ENCODE results near the gene CGB1. TPM values are rescaled to one million over a fixed set of nuclear protein-coding genes. Genes with fewer than 3 reads are reported as not detected.
"Not testable (repeated sequence)": the region's sequence is repeated elsewhere in the genome, so short reads cannot be mapped to it uniquely, and the experiment has no call there.

CGB1 gene
- total RNA-seq (not detected), polyA plus RNA-seq (not detected)
- long read RNA-seq, donor 1 = 0 reads
- long read RNA-seq, donor 2 = 0 reads

DNA sequence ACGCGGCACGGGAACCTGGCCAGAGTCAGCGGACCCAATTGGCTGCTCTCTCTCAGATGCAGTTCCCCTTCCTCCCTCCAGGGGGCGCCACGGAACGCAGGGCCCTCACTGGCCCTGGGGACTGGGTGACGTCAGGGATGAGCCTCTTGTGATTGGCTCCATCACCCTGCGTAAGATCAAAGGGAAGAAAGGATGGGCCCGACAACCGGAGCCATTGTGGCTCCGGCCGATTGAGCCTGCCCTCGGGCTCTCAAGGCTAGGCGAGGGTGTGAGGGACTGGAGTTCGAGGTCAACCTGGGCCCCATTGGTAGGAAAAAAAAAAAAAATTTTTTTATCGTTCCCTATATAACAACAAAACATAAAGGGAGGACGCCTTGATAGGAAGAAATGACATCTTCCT is at the start of gene CGB1:
Gene CGB1 (minus strand): TSS at position 81 of the 400 bp plus-strand sequence. CDS start 184 bp downstream, outside the sequence.
- DNase-seq; intact Hi-C loops (cut with DNase I); H3K36me3 ChIP-seq (ENCODE audit: insufficient read depth in 1 of 2, low read depth in 1 of 2); H3K27me3 ChIP-seq (ENCODE audit: insufficient read depth in 3 of 3, low read length in 2 of 3); H3K4me3 ChIP-seq; H3K4me1 ChIP-seq; H3K27ac ChIP-seq; H3K9me3 ChIP-seq: not testable (repeated sequence)
- peak; percentile 39 for TF ChIP-seq CTCF (IDR thresholded peaks at IDR 0.05)
- peak in 3 of 4 donors; percentile 30 to 57 (median 57) for ATAC-seq
- 50 to 51% (median 51%) methylated on average over 17 to 18 of the region's 18 CpGs for WGBS, 3 donors

- TF ChIP-seq CTCF (IDR thresholded peaks at IDR 0.05) = no peak
- ATAC-seq (no peak), DNase-seq (no peak)
- WGBS, 3 donors = 44 to 48% (median 46%) methylated on average over 11 of the region's 11 CpGs
- peaks cover 18% of the 10 kb centered on the region for H3K4me1 ChIP-seq
- intact Hi-C loops (cut with DNase I) = no loop called here
- no peaks in the 10 kb centered on the region for H3K9me3 ChIP-seq
- no peaks in the 10 kb centered on the region for H3K27me3 ChIP-seq (ENCODE audit: insufficient read depth in 3 of 3, low read length in 2 of 3)
- peak overlapping the region; percentile 97 for H3K27ac ChIP-seq
- peak overlapping the region; percentile 100 for H3K4me3 ChIP-seq
- peaks cover 2 to 45% of the 10 kb centered on the region in 2 donors for H3K36me3 ChIP-seq (ENCODE audit: insufficient read depth in 1 of 2, low read depth in 1 of 2)
Observed at GRCh38 chr19:49086296-49086695, 49.6 kb upstream of the CGB1 start.

DNA sequence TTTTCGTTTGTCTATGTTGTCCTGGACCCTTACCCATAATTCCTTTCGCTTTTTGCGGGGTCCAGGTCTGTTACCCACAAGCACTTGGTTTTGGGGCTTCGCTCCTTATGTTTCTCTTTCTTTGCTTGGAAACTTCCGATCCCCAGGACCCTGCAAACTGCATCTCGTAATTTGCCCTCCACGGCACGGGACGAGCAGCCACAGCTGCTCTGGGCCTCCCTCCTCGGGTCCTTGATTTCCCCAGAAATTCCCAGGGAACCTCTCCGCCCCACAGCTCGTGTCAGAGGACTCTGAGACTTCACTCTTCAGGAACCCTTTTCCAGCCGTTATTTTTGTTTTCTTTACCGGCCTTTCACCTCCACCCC is 49.2 kb upstream of the CGB1 start:
- intact Hi-C loops (cut with DNase I) = no loop called here
- Histone ChIP-seq H3K9me3 (no peaks in the 10 kb centered on the region), H3K4me3 (peak overlapping the region; percentile 100), H3K4me1 (peaks cover 18% of the 10 kb centered on the region), H3K27me3 (ENCODE audit: insufficient read depth in 3 of 3, low read length in 2 of 3) (no peaks in the 10 kb centered on the region), H3K36me3 (ENCODE audit: insufficient read depth in 1 of 2, low read depth in 1 of 2) (peaks cover 2 to 41% of the 10 kb centered on the region in 2 donors), H3K27ac (peak overlapping the region; percentile 97)
- TF ChIP-seq CTCF (IDR thresholded peaks at IDR 0.05) = no peak
- WGBS, 3 donors = 0 to 1% (median 1%) methylated on average over 14 of the region's 14 CpGs
- ATAC-seq = no peak
- DNase-seq = no peak

DNA sequence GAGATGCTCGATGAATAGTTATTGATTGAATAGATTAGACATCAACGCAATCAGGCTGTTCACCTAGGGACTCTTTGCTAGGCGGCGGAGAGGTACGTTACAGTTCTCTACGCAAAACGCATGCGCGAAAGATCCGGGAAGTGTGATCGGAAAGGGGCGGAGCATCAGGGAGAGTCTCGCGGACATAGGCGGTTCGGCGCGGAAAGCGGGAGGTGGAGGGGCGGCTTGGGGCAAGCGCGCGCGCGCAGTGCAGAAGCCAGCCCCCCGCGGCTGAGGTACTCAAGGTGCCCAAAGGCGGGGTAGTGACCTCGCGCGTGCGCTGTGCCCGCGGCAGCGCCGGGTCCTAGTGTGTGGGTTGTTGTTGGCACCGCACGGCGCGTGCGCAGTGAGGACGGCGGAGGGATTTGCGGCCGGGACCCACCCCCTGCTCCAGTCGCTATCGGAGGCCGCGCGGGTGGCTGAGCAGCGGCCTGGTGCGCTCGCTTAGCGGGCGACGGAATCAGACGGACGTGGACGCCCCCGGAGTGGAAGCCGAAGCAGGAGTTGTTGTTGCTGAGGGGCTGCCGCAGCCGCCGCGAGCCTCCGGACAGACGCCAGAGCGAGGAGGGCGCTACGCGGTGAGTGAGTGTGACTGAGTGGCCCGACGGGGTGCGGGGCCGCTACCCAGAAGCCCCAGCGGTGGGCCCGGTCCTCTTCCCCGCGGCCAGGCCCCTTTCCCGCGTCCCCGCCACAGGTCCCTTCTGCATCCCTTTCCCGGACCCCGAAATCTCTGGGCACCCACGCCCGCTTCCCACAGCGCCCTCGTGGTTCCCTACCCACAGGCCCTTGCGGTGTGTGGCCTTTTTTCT is 48.5 kb upstream of the CGB1 start, which contains the start of gene SNRNP70:
Gene SNRNP70 (plus strand): TSS at position 432 of the 848 bp plus-strand sequence. CDS start 964 bp downstream, outside the sequence.
- intact Hi-C loops (cut with DNase I) = no loop called here
- TF ChIP-seq CTCF (IDR thresholded peaks at IDR 0.05) = no peak
- WGBS, 3 donors = 0% methylated on average over 72 to 89 of the region's 89 CpGs

More for the DNA sequence above, 48.5 kb upstream of the CGB1 start, which contains the start of gene SNRNP70:
- Histone ChIP-seq H3K27me3 (ENCODE audit: insufficient read depth in 3 of 3, low read length in 2 of 3) (no peaks in the 10 kb centered on the region), H3K4me3 (peak within 1 kb of the TSS; percentile 100), H3K9me3 (no peaks in the 10 kb centered on the region), H3K4me1 (peaks cover 18% of the 10 kb centered on the region), H3K36me3 (ENCODE audit: insufficient read depth in 1 of 2, low read depth in 1 of 2) (peaks cover 2 to 35% of the 10 kb centered on the region in 2 donors), H3K27ac (peak within 1 kb of the TSS; percentile 97)
- peak; percentile 100 for DNase-seq
- peak; percentile 97 to 99 (median 98) for ATAC-seq

Data from psoas muscle (tissue), 8 donors.